CD4-positive, alpha-beta T cell (primary cell): Measurements from ENCODE around the gene ADGRG2. TPM values are rescaled to one million over a fixed set of nuclear protein-coding genes. Genes with fewer than 3 reads are reported as not detected.

Experiments
- ATAC-seq: fragments of 200-7000 bp; cut with Tn5 transposase; one replicate; pipeline ENCODE4 v1.10.0; 2022; ENCODE audit warnings: mild to moderate bottlenecking; ENCODE audit not compliant: poor library complexity
- CTCF ChIA-PET: fragments of 350-600 bp; sonication (Branson Sonifier 250); formaldehyde crosslinking; loops from one replicate; lab custom pipeline; 2021; ENCODE audit warnings: antibody characterized with exemption, inconsistent platforms; lab: Charles Lee
- POLR2A ChIA-PET: fragments of 350-600 bp; sonication (Branson Sonifier 250); formaldehyde crosslinking; loops from one replicate; lab custom pipeline; 2021; ENCODE audit warnings: antibody characterized with exemption, inconsistent platforms; lab: Charles Lee
- DNase-seq, 14 experiments: peaks; one replicate each; pipeline ENCODE4 v3.0.0-alpha.2; 2013 to 2020; ENCODE audit warnings: mixed read lengths in 2 of 14
- H3K27ac ChIP-seq, 2 donors: one replicate each; pipeline versions ENCODE4 v1.5.1 to v1.7.0; 2013; ENCODE audit warnings: low read length in 2 of 2, low read depth in 1 of 2, mild to moderate bottlenecking in 1 of 2
- H3K27me3 ChIP-seq, 2 experiments: 1 replicate in 1 of 2; 2 replicates in 1 of 2; pipeline versions ENCODE4 v1.6.1 to v1.7.0; 2013; ENCODE audit warnings: low read length in 2 of 2, control low read depth in 1 of 2, mild to moderate bottlenecking in 1 of 2, moderate library complexity in 1 of 2; ENCODE audit not compliant: insufficient read depth in 2 of 2, control insufficient read depth in 1 of 2
- H3K36me3 ChIP-seq: one replicate; pipeline ENCODE4 v1.6.1; 2013; ENCODE audit warnings: low read length, control low read depth; ENCODE audit not compliant: insufficient read depth
- H3K4me1 ChIP-seq: one replicate; pipeline ENCODE4 v1.6.1; 2013; ENCODE audit warnings: low read length, control low read depth; ENCODE audit not compliant: insufficient read depth
- H3K4me3 ChIP-seq: one replicate; pipeline ENCODE4 v1.5.1; 2013; ENCODE audit warnings: mild to moderate bottlenecking, low read length, moderate library complexity
- H3K9me3 ChIP-seq, 2 experiments: 1 replicate in 1 of 2; 2 replicates in 1 of 2; pipeline versions ENCODE4 v1.6.1 to v1.7.0; 2013; ENCODE audit warnings: low read length in 2 of 2, mild to moderate bottlenecking in 2 of 2, control low read depth in 1 of 2, moderate library complexity in 1 of 2; ENCODE audit not compliant: control insufficient read depth in 1 of 2, insufficient read depth in 1 of 2
- H3K27ac Mint-ChIP-seq: one replicate; pipeline ENCODE4 v1.8.0; 2020; ENCODE audit warnings: mixed read lengths
- H3K27me3 Mint-ChIP-seq: one replicate; pipeline ENCODE4 v1.8.0; 2021; ENCODE audit warnings: mixed read lengths
- H3K36me3 Mint-ChIP-seq: one replicate; pipeline ENCODE4 v1.8.0; 2021; ENCODE audit warnings: low read depth, mixed read lengths
- H3K4me1 Mint-ChIP-seq: one replicate; pipeline ENCODE4 v1.8.0; 2021; ENCODE audit warnings: low read depth, mixed read lengths
- H3K4me3 Mint-ChIP-seq: one replicate; pipeline ENCODE4 v1.8.0; 2020; ENCODE audit warnings: mild to moderate bottlenecking, mixed read lengths
- H3K9me3 Mint-ChIP-seq: one replicate; pipeline ENCODE4 v1.8.0; 2020; ENCODE audit warnings: mixed read lengths
- CTCF ChIP-seq: fragments of 200-600 bp; IDR thresholded peaks from one replicate; pipeline ENCODE4 v1.8.0; 2022; ENCODE audit warnings: antibody characterized with exemption, mild to moderate bottlenecking
- intact Hi-C, 2 experiments: fragments of 100-400 bp; cut with DNase I in 1 of 2; cut with micrococcal nuclease in 1 of 2; formaldehyde crosslinking; loops; one replicate each; pipeline versions ENCODE4 v1.15.1 to v1.9.0; 2023 to 2025; cut with DNase I, micrococcal nuclease
- total RNA-seq, 174 experiments: library from RNA in 2 of 174; stranded (reverse) in 2 of 174; gene quantifications; one replicate each; pipeline ENCODE4 v1.2.3 and lab custom pipeline; 2021 to 2026

The ADGRG2 gene
- total RNA-seq, 2 experiments from 2014 or later: not detected

GRCh38 chrX:19040373-19040772, 81.9 kb downstream of the ADGRG2 start:
- intact Hi-C loops: no loop called here
- CTCF ChIA-PET: no interaction called here
- no peak overlapping the region for H3K27ac Mint-ChIP-seq

GRCh38 chrX:19034025-19034424, 88.2 kb downstream of the ADGRG2 start:
- CTCF ChIA-PET: no interaction called here
- POLR2A ChIA-PET: no interaction called here
- H3K4me3 ChIP-seq: no peak overlapping the region

More at GRCh38 chrX:19040373-19040772, 81.9 kb downstream of the ADGRG2 start:
- H3K9me3 Mint-ChIP-seq: no peaks in the 10 kb centered on the region
- Histone ChIP-seq H3K27me3 (no peaks in the 10 kb centered on the region), H3K9me3 (no peaks in the 10 kb centered on the region), H3K4me1 (no peaks in the 10 kb centered on the region), H3K27ac (no peak overlapping the region), H3K36me3 (no peaks in the 10 kb centered on the region), H3K4me3 (no peak overlapping the region)
- no peaks in the 10 kb centered on the region for H3K4me1 Mint-ChIP-seq
- POLR2A ChIA-PET: no interaction called here
- ATAC-seq (no peak), DNase-seq (no peak)
- peak; percentile 15 for TF ChIP-seq CTCF
- H3K4me3 Mint-ChIP-seq: no peak overlapping the region
- no peaks in the 10 kb centered on the region for H3K36me3 Mint-ChIP-seq
- H3K27me3 Mint-ChIP-seq: no peaks in the 10 kb centered on the region

GRCh38 chrX:19030805-19031204, 91.5 kb downstream of the ADGRG2 start:
- H3K27me3 ChIP-seq: no peaks in the 10 kb centered on the region
- DNase-seq (no peak), ATAC-seq (no peak)
- ChIA-PET POLR2A (no interaction called here), CTCF (no interaction called here)
- intact Hi-C loops: no loop called here
- Mint-ChIP-seq H3K36me3 (no peaks in the 10 kb centered on the region), H3K4me1 (no peaks in the 10 kb centered on the region), H3K9me3 (no peaks in the 10 kb centered on the region), H3K27ac (no peak overlapping the region), H3K27me3 (no peaks in the 10 kb centered on the region), H3K4me3 (no peak overlapping the region)
- no peak for TF ChIP-seq CTCF
- H3K4me3 ChIP-seq: no peak overlapping the region
- no peaks in the 10 kb centered on the region for H3K36me3 ChIP-seq
- no peaks in the 10 kb centered on the region for H3K4me1 ChIP-seq
- no peaks in the 10 kb centered on the region for H3K9me3 ChIP-seq
- no peak overlapping the region for H3K27ac ChIP-seq

More at GRCh38 chrX:19034025-19034424, 88.2 kb downstream of the ADGRG2 start:
- H3K36me3 Mint-ChIP-seq: no peaks in the 10 kb centered on the region
- Histone ChIP-seq H3K27ac (no peak overlapping the region), H3K27me3 (no peaks in the 10 kb centered on the region), H3K9me3 (no peaks in the 10 kb centered on the region), H3K4me1 (no peaks in the 10 kb centered on the region), H3K36me3 (no peaks in the 10 kb centered on the region)
- no peaks in the 10 kb centered on the region for H3K9me3 Mint-ChIP-seq
- no peak for TF ChIP-seq CTCF
- H3K4me1 Mint-ChIP-seq: no peaks in the 10 kb centered on the region
- ATAC-seq (no peak), DNase-seq (no peak)
- no peak overlapping the region for H3K27ac Mint-ChIP-seq
- H3K27me3 Mint-ChIP-seq: no peaks in the 10 kb centered on the region
- H3K4me3 Mint-ChIP-seq: no peak overlapping the region
- intact Hi-C loops: no loop called here
